GM13976 (cell line): Measurements from ENCODE around the gene TXNDC9.
"Not testable (repeated sequence)": the region's sequence is repeated elsewhere in the genome, so short reads cannot be mapped to it uniquely, and the experiment has no call there.

Experiments used
- DNase-seq: peaks from one replicate; pipeline ENCODE4 v3.0.0; 2012; ENCODE audit warnings: low spot score
- in situ Hi-C: fragments of 300-500 bp; cut with MboI; formaldehyde crosslinking; loops from one replicate; pipeline ENCODE4 v1.12.0; 2022; ENCODE audit warnings: low sequenced_read_pairs, mixed read lengths, inconsistent platforms; ENCODE audit not compliant: unreplicated experiment
- TF ChIP-seq, protein P1 (sequence below): IDR thresholded peaks from 2 replicates; pipeline ENCODE4 v1.5.1; 2012; ENCODE audit warnings: borderline replicate concordance, mild to moderate bottlenecking; ENCODE audit not compliant: insufficient read depth; ENCODE audit errors: extremely low read depth, missing control alignments, control extremely low read depth

TXNDC9 gene

DNA sequence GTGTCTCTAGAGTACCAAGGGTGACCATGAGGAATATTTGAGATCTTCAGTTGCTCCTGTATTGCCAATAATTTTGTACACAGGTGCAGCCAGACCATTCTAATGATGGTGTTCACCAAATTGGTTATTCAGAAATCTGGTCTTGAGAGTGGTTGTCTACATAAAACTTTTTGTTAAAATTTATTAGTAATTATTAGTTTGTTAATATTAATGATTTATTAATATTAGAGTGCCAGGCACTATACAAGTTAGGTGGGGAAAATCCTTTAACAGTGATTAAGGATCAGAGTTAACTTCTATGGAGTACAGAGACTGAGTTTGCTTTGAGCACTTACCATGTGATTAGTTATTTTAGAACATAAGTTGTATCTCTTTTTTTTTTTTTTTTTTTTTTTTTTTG lies 10.1 kb upstream of the TXNDC9 start:
- TF ChIP-seq, protein P1, sequence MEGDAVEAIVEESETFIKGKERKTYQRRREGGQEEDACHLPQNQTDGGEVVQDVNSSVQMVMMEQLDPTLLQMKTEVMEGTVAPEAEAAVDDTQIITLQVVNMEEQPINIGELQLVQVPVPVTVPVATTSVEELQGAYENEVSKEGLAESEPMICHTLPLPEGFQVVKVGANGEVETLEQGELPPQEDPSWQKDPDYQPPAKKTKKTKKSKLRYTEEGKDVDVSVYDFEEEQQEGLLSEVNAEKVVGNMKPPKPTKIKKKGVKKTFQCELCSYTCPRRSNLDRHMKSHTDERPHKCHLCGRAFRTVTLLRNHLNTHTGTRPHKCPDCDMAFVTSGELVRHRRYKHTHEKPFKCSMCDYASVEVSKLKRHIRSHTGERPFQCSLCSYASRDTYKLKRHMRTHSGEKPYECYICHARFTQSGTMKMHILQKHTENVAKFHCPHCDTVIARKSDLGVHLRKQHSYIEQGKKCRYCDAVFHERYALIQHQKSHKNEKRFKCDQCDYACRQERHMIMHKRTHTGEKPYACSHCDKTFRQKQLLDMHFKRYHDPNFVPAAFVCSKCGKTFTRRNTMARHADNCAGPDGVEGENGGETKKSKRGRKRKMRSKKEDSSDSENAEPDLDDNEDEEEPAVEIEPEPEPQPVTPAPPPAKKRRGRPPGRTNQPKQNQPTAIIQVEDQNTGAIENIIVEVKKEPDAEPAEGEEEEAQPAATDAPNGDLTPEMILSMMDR = no peak
- no peak for DNase-seq
- in situ Hi-C loops = loop anchor here (10.0 kb wide), 1 partner anchor 139 kb away; no protein-coding TSS in a partner anchor

DNA sequence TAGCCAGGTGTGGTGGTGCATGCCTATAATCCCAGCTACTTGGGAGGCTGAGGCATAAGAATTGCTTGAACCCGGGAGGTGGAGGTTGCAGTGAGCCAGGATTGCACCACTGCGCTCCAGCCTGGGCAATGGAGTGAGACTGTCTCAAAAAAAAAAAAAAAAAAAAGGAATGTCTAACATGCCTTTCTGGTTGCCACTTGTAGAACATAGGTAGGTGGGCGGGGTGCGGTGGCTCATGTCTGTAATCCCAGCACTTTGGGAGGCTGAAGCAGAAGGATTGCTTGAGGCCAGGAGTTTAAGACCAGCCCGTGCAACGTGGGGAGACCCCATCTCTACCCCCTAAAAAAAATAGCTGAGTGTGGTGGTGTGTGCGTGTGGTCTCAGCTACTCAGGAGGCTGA lies 9.3 kb upstream of the TXNDC9 start:
- in situ Hi-C loops = loop anchor here (10.0 kb wide), 1 partner anchor 139 kb away; no protein-coding TSS in a partner anchor
- not testable (repeated sequence) for DNase-seq

DNA sequence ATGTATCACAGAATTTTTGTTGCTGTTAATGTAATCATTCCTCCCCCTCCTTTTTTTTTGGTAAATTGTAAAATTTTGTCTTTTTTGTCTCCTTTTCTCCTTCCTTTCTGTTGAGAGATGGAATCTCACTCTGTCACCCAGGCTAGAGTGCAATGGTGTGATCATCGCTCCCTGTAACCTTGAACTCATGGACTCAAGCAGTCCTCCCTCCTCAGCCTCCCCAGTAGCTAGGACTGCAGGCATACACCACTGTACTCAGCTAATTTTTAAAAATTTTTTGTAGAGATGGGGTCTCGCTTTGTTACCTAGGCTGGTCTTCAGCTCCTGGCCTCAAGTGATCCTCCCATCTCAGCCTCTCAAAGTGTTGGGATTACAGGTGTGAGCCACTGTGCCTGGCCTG lies 6.4 kb upstream of the TXNDC9 start:
- no peak for DNase-seq
- TF ChIP-seq, protein P1 = no peak
- in situ Hi-C loops = loop anchor here (10.0 kb wide), 1 partner anchor 142 kb away; no protein-coding TSS in a partner anchor

DNA sequence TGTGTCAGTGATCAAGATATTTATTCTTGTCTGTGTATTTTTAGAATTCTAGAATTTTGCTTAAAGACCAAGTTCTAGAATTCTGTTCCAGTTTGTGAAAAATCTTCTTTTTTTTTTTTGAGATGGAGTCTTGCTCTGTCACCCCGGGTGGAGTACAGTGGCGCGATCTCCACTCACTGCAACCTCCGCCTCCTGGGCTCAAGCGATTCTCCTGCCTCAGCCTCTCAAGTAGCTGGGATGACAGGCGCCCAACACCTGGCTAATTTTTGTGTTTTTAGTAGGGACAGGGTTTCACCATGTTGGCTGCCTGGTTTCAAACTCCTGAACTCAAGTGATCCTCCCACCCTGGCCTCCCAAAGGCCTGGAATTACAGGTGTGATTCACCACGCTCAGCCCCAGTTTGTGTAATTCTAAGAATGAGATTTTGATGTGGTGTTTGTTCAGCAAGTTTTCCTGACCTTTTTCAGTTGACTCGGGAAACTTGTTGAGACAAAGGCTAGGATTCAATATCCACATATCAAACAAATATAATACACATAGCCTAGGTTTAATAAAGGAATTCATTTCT lies 4.6 kb upstream of the TXNDC9 start:
- no peak for DNase-seq
- TF ChIP-seq, protein P1 = no peak
- in situ Hi-C loops = loop anchor here (10.0 kb wide), 1 partner anchor 144 kb away; no protein-coding TSS in a partner anchor

DNA sequence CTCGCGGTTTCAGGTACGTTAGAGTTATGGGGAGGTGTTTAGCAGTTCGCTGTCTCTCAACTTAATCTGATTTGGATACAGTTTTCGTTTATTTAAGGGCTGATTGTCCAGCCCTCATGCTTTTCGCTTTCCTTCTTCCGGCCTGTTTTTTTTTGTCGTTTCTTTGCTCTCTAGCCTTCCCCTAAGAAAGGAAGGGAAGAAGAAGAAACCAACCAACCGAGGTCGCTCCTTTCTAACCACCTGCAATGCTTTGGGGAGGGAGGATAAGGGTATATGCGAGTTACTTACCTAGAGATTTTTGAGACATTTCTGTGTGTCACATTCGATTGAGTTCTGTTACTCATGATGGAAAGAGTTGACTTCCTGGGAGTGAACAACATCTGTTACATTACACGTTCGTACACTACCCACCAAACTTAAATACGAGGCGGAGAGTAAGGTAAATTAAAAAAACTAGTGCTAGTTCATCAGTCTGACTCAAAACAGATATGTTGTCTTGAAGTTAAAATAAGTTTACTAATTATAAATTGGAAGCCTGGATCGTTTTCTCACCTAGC lies 2.0 kb upstream of the TXNDC9 start:
- in situ Hi-C loops = no loop called here
- TF ChIP-seq, protein P1 = no peak
- no peak for DNase-seq

DNA sequence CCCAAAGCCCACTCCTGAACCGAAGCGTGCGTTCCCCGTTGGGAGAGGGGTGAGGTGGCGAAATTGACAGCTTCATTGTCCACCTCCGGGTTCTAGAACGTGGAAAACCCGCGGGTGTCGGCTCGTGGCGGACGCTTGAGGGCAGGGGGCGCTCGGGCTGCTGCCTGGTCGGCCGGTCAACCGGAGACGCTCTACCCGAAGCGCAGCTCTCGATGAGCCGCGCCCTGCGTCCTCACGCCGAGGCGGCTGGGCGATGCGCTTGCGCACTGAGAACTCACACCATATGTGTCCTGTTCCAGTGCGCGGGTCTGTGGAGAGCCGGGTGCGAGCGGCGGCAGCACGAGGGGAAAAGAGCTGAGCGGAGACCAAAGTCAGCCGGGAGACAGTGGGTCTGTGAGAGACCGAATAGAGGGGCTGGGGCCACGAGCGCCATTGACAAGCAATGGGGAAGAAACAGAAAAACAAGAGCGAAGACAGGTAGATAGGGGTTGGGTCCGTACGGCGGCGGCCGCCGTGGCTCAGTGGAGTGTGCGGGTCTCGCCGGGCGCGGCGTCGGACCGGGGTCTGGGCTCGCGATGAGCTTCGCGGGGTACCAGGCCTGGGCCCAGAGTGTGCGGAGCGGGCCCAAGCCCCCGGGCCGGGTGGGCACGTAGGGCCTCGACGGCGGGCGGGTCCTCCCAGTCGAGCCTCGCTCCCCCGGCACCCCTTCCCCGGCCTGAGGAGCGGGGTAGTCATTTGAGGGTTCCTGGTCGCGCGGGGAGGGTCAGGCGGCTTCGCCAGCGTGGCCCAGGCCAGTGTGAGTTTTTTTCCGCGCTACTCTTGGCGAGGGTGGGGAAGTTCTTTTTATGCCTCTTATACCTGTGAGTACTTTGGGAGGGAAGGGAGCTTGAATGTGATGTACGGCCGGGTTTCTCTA lies 1.2 kb upstream of the TXNDC9 start, which contains the start of gene EIF5B:
Gene EIF5B (plus strand): TSS at position 277 of the 916 bp plus-strand sequence. CDS start 166 bp downstream, at position 443.
- TF ChIP-seq, protein P1 = peak; percentile 86
- in situ Hi-C loops = no loop called here

More for the DNA sequence above, 1.2 kb upstream of the TXNDC9 start, which contains the start of gene EIF5B:
- peak; percentile 92 for DNase-seq
